Measurements from ENCODE around the gene PTGDR.

PTGDR gene

GRCh38 chr14:52235434-52235833 is 32.1 kb upstream of the PTGDR start:
- H3K27ac ChIP-seq, result no peak overlapping the region
- TF ChIP-seq CTCF (conservative IDR thresholded peaks at IDR 0.05), result no peak
- TF ChIP-seq ZFX (IDR thresholded peaks at IDR 0.05), result no peak

GRCh38 chr14:52235866-52236510 is 31.5 kb upstream of the PTGDR start:
- TF ChIP-seq ZFX (IDR thresholded peaks at IDR 0.05) (no peak), CTCF (conservative IDR thresholded peaks at IDR 0.05) (no peak)
- no peak overlapping the region for H3K27ac ChIP-seq

GRCh38 chr14:52238682-52239081 is 28.8 kb upstream of the PTGDR start:
- no peak for TF ChIP-seq CTCF (conservative IDR thresholded peaks at IDR 0.05)
- TF ChIP-seq ZFX (IDR thresholded peaks at IDR 0.05), result no peak
- H3K27ac ChIP-seq, result no peak overlapping the region

GRCh38 chr14:52240623-52241022 is 26.9 kb upstream of the PTGDR start:
- no peak for TF ChIP-seq CTCF (conservative IDR thresholded peaks at IDR 0.05)
- no peak for TF ChIP-seq ZFX (IDR thresholded peaks at IDR 0.05)
- H3K27ac ChIP-seq, result no peak overlapping the region

GRCh38 chr14:52241087-52241793 is 26.3 kb upstream of the PTGDR start:
- TF ChIP-seq ZFX (IDR thresholded peaks at IDR 0.05) (no peak), CTCF (conservative IDR thresholded peaks at IDR 0.05) (no peak)
- no peak overlapping the region for H3K27ac ChIP-seq

- TF ChIP-seq ZFX (IDR thresholded peaks at IDR 0.05) (no peak), CTCF (conservative IDR thresholded peaks at IDR 0.05) (no peak)
- H3K27ac ChIP-seq, result no peak overlapping the region
Measured at GRCh38 chr14:52244328-52244727, 23.2 kb upstream of the PTGDR start.

GRCh38 chr14:52244997-52245396 is 22.5 kb upstream of the PTGDR start:
- no peak for TF ChIP-seq CTCF (conservative IDR thresholded peaks at IDR 0.05)
- no peak for TF ChIP-seq ZFX (IDR thresholded peaks at IDR 0.05)
- H3K27ac ChIP-seq, result no peak overlapping the region
